Renal cortex interstitium (tissue), 15 donors: ENCODE measurements around the gene VIPR2. TPM values are rescaled to one million over a fixed set of nuclear protein-coding genes. Genes with fewer than 3 reads are reported as not detected.
"Not testable (repeated sequence)": the region's sequence is repeated elsewhere in the genome, so short reads cannot be mapped to it uniquely, and the experiment has no call there.

Source experiments
- DNase-seq, 11 donors: peaks; one replicate each; pipeline ENCODE4 v3.0.0-alpha.2; 2013; ENCODE audit warnings: low read depth in 9 of 11, low spot score in 4 of 11; ENCODE audit errors: extremely low read depth in 1 of 11
- long read RNA-seq, 16 experiments: transcript quantifications; one replicate each; lab custom pipeline, GENCODE V29; 2026
- polyA plus RNA-seq, 3 donors: library from polyadenylated mRNA; unstranded; fragments of 120-200 nt; gene quantifications; one replicate each; pipeline ENCODE4 v1.2.1, GENCODE V29; 2013; ENCODE audit not compliant: insufficient read length in 3 of 3

Gene VIPR2, protein sequence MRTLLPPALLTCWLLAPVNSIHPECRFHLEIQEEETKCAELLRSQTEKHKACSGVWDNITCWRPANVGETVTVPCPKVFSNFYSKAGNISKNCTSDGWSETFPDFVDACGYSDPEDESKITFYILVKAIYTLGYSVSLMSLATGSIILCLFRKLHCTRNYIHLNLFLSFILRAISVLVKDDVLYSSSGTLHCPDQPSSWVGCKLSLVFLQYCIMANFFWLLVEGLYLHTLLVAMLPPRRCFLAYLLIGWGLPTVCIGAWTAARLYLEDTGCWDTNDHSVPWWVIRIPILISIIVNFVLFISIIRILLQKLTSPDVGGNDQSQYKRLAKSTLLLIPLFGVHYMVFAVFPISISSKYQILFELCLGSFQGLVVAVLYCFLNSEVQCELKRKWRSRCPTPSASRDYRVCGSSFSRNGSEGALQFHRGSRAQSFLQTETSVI
- 1 to 10 TPM; 2.3 to 3.5 (median 3.0) TPM for polyA plus RNA-seq
- long read RNA-seq, donor 1 = 0 reads
- long read RNA-seq, donor 2, partial matches to known transcripts = 0 of 1 reads
- long read RNA-seq, donor 2, other reads (novel, unspliced or antisense) = 0 of 1 reads
- long read RNA-seq, donor 3 = 0 reads
- long read RNA-seq, donor 4 = 0 reads
- long read RNA-seq, donor 5 = 0 reads
- long read RNA-seq, donor 6, partial matches to known transcripts = 0 of 1 reads
- long read RNA-seq, donor 6, other reads (novel, unspliced or antisense) = 0 of 1 reads
- long read RNA-seq, donor 7, partial matches to known transcripts = 0 of 1 reads
- long read RNA-seq, donor 7, other reads (novel, unspliced or antisense) = 0 of 1 reads
- long read RNA-seq, donor 8 = 0 reads
- long read RNA-seq, donor 9, partial matches to known transcripts = 0 of 1 reads
- long read RNA-seq, donor 9, other reads (novel, unspliced or antisense) = 0 of 1 reads
- long read RNA-seq, donor 10, partial matches to known transcripts = 0 of 1 reads
- long read RNA-seq, donor 10, other reads (novel, unspliced or antisense) = 0 of 1 reads
- long read RNA-seq, donor 11, partial matches to known transcripts = 0 of 1 reads
- long read RNA-seq, donor 11, other reads (novel, unspliced or antisense) = 0 of 1 reads
- long read RNA-seq, donor 12, partial matches to known transcripts = 0 of 1 reads
- long read RNA-seq, donor 12, other reads (novel, unspliced or antisense) = 0 of 1 reads
- long read RNA-seq, donor 13 = 0 reads
- long read RNA-seq, donor 14, partial matches to known transcripts = 0 of 1 reads
- long read RNA-seq, donor 14, other reads (novel, unspliced or antisense) = 0 of 1 reads
- long read RNA-seq, donor 15 = 0 reads
- long read RNA-seq, donor 16 = 0 reads

GRCh38 chr7:159144758-159145489 is at the start of gene VIPR2:
VIPR2 (minus strand) TSS chr7:159144867; CDS start chr7:159144771, 96 bp downstream.
- DNase-seq = peak in 1 of 11 donors; percentile 36

GRCh38 chr7:159193543-159194090 is 49.0 kb upstream of the VIPR2 start:
- no peak for DNase-seq

- no peak for DNase-seq
Measured at GRCh38 chr7:159192725-159193453, 48.2 kb upstream of the VIPR2 start.

- DNase-seq = no peak
Measured at GRCh38 chr7:159192013-159192412, 47.3 kb upstream of the VIPR2 start.

- no peak for DNase-seq
Measured at GRCh38 chr7:159191236-159191635, 46.6 kb upstream of the VIPR2 start.

DNA sequence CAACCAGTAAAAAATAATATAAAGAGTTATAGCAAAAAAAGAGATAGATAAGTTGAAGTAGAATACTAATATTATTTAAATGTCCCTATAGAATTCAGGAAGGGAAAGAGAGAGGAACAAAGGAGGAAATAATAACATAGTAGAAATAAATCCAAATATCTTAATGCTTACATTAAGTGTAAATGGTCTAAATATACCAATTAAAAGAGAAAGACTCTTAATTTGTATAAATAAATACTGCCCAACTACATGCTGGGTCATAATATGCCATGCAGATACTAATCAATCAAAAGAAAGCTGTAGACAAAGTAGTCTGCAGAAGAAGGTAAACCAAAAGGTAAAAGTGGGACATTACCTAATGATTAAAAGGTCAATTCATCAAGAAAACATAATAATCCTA is 43.3 kb upstream of the VIPR2 start:
- no peak for DNase-seq

GRCh38 chr7:159179241-159179640 is 34.6 kb upstream of the VIPR2 start:
- no peak for DNase-seq

GRCh38 chr7:159177284-159177953 is 32.8 kb upstream of the VIPR2 start:
- DNase-seq = no peak

DNA sequence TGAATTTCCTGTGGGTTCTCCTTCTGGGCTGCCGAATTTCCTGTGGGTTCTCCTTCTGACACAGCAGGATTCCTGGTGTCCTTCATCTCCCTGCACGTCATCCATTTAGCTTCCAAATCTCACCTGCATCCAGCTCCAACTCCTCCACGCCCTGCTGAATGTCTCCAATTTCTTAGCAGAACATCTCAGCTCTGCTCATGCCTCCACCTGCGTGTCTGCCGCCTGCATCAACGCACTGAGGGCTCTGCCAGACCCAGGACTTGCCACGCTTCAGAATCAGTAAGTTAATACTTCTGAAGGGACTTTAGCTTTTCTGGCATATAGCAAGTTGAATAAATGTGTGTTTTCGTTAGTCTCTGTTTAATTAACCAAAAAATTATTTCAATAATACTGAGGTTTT is 31.1 kb upstream of the VIPR2 start:
- DNase-seq = no peak

DNA sequence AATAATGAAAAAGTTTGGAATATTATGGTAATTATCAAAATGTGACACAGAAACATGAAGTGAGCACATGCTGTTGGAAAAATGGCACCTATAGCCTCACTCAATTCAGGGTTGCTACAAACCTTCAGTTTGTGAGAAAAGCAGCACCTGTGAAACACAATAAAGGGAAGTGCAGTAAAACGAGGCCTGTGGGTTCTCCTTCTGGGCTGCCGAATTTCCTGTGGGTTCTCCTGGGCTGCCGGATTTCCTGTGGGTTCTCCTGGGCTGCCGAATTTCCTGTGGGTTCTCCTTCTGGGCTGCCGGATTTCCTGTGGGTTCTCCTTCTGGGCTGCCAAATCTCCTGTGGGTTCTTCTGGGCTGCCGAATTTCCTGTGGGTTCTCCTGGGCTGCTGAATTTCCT is 30.4 kb upstream of the VIPR2 start:
- not testable (repeated sequence) for DNase-seq

GRCh38 chr7:159172400-159172799 is 27.7 kb upstream of the VIPR2 start:
- no peak for DNase-seq

GRCh38 chr7:159169391-159169790 is 24.7 kb upstream of the VIPR2 start:
- DNase-seq = no peak

DNA sequence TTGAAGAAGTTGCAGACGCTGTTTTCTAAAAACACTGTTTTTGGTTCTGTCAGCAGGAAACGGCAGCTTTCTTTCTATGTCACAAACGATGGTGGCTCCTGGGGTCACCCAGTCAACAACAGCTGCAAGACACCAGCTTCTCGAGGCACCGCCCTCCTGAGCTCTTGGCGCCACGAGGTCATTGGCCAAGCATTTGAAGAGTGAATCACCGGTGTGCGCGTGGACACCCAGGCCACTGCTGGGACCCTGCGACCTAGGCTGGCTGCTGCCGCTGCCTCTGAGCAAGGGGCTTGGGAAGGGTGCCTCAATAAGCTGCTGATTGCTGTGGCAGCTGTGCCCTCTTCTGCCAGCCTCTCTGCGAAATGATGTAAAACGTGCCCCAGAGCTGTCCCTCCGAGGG is 22.5 kb upstream of the VIPR2 start:
- no peak for DNase-seq

DNA sequence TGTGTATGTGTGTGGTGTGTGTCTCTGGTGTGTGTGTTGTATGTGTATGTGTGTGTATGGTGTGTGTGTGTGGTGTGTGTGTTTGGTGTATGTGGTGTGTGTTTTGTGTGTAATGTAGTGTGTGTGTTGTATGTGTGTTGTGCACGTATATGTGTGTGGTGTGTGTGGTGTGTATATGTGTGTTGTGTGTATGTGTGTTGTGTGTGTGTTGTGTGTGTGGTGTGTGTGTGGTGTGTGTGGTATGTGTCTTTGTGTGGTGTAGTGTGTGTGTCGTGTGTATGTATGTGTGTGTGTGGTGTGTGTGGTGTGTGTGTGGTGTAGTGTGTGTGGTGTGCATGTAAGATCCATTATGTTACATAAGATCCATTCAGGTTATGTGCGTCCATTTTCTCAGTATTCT is 21.9 kb upstream of the VIPR2 start:
- no peak for DNase-seq

GRCh38 chr7:159165352-159165751 is 20.7 kb upstream of the VIPR2 start:
- no peak for DNase-seq

- not testable (repeated sequence) for DNase-seq
Measured at GRCh38 chr7:159163703-159164301, 19.1 kb upstream of the VIPR2 start.
